HepG2 (cell line): ENCODE results near the gene GLYAT.

Experiments used
- HBP1 ChIP-seq: IDR thresholded peaks from 2 replicates; pipeline ENCODE4 v1.6.1; 2016; ENCODE audit warnings: low read depth, control low read depth
- ZBTB20 ChIP-seq: sonication (generic); formaldehyde crosslinking; IDR thresholded peaks from 2 replicates; pipeline ENCODE4 v1.8.1; 2023; ENCODE audit warnings: missing genetic modification reagents, low read depth, mild to moderate bottlenecking, borderline replicate concordance
- ZNF580 ChIP-seq: IDR thresholded peaks from 2 replicates; pipeline ENCODE4 v1.6.1; 2016; ENCODE audit warnings: low read depth, borderline replicate concordance

- TF ChIP-seq ZNF580 (CRISPR knock-in tag) (no peak), HBP1 (no peak), ZBTB20 (no peak)
Observed at GRCh38 chr11:58765078-58765477, 33.3 kb upstream of the GLYAT start.
